Retinal pigment epithelial cell (primary cell): ENCODE measurements around the gene PGC.

Experiments
- DNase-seq: peaks from one replicate; pipeline ENCODE4 v3.0.0-alpha.2; 2010; ENCODE audit warnings: low read depth
- H3K4me3 ChIP-seq: 2 replicates; pipeline ENCODE4 v1.5.1; 2011; ENCODE audit warnings: mild to moderate bottlenecking, low read length, control low read depth, moderate library complexity
- TF ChIP-seq, protein P1 (sequence below): conservative IDR thresholded peaks from 2 replicates; pipeline ENCODE4 v1.5.1; 2011; ENCODE audit warnings: low read depth, low read length, control low read depth, inconsistent platforms

Gene PGC

DNA sequence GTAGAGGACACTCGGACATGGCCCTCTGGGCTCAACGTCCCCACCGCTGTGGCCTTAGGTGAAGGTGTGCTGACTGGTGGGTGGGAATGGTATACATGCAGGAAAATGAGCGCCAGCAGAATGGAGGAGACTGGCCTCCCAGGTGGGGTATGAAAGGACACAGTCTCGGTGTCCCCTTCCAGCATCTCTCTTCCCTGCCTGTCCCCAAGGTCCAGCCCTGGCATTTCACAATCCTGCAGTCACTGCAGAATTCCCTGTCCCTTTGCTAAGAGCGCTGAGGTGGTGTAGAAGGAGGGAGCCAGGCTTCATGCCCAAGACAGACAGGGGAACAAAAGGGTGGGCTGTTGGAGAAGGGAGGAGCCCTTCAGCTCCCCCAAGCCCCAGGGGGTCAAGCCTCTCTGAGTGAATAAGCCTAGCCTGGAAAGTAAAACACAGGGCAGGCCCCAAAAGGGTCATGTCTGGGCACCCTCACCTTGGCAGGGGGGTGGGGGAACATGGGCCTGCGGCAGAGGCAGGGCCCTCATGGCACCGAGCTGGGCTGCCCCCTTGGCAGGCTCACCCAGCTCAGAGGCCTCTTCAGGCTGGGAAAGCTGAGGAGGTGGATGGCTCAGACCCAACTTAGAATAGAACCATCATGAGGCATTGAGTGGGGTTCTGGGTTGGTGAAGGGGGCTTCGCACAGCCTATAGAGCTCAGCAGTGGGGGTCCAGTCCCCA lies 35.7 kb downstream of the PGC start:
- H3K4me3 ChIP-seq: no peak overlapping the region
- no peak for DNase-seq
- TF ChIP-seq, protein P1, sequence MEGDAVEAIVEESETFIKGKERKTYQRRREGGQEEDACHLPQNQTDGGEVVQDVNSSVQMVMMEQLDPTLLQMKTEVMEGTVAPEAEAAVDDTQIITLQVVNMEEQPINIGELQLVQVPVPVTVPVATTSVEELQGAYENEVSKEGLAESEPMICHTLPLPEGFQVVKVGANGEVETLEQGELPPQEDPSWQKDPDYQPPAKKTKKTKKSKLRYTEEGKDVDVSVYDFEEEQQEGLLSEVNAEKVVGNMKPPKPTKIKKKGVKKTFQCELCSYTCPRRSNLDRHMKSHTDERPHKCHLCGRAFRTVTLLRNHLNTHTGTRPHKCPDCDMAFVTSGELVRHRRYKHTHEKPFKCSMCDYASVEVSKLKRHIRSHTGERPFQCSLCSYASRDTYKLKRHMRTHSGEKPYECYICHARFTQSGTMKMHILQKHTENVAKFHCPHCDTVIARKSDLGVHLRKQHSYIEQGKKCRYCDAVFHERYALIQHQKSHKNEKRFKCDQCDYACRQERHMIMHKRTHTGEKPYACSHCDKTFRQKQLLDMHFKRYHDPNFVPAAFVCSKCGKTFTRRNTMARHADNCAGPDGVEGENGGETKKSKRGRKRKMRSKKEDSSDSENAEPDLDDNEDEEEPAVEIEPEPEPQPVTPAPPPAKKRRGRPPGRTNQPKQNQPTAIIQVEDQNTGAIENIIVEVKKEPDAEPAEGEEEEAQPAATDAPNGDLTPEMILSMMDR: no peak

DNA sequence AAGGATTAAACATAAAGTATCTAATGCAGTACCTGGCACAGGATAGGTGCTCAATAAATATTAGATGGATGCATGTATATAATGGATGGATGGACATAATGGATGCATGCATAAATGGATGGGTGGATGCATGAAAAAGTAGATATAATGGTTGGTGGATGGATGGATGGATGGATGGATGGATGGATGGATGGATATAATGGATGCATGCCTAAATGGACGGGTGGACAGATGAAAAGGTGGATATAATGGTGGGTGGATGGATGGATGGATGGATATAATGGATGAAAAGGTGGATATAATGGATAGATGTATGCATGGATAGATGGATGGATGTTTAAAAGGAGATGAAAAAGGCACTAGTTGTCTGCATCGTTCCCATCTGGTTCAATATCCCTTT lies 37.8 kb downstream of the PGC start:
- DNase-seq: no peak
- TF ChIP-seq, protein P1: no peak
- H3K4me3 ChIP-seq: no peak overlapping the region

DNA sequence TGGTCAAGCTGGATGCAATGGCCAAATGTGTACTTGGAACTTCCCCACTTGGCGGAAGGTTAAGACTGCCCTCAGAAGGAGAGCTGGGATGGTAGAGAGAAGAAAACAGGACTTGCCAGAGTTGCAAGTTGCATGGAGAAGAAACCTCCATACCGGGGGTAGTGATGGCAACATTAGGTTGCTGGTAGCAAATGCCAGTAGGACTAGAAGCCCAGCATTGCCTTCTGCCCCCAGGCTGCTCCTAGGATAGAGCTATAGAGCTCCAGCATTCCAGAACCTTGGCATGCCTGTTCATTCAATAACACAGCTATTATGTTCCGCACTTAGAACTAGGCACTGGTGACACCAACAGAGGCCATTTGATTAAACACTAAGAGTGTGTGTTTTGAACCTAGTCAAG lies 38.3 kb downstream of the PGC start:
- H3K4me3 ChIP-seq: no peak overlapping the region
- TF ChIP-seq, protein P1: no peak
- no peak for DNase-seq

DNA sequence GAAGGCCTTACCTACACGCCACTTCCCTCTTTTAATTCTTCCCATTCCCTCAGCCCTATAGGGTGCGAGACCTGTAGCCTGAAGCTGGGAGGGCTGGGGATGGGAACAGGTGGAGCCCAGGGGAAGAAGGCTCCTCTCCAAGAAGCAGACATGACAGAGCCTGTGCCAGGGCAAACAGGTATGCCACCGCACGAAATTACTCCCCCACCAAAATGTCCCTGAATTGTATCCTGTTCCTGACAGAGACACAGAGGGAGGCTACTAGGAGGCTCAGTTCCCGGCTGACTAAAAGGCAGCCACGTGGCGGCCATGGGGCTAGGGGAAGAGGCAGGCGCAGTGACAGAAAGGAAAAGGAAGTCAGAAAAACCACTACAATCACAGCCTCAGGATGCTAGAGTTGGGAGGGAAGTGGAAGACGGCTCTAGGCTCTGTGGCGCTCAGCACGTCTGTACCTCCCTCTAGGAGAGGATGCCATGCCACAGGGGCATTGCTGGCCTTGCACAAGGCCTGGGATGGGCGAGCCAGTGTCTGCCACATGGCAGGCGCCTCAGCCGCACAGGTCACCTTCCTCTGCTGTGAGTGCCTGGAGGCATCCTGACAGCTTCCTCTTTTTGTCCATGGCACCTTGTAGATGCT lies 39.5 kb downstream of the PGC start:
- TF ChIP-seq, protein P1: no peak
- DNase-seq: no peak
- H3K4me3 ChIP-seq: no peak overlapping the region

- no peak overlapping the region for H3K4me3 ChIP-seq
- DNase-seq: no peak
- TF ChIP-seq, protein P1: no peak
These were observed 40.2 kb downstream of the PGC start for GRCh38 chr6:41706876-41707564.

DNA sequence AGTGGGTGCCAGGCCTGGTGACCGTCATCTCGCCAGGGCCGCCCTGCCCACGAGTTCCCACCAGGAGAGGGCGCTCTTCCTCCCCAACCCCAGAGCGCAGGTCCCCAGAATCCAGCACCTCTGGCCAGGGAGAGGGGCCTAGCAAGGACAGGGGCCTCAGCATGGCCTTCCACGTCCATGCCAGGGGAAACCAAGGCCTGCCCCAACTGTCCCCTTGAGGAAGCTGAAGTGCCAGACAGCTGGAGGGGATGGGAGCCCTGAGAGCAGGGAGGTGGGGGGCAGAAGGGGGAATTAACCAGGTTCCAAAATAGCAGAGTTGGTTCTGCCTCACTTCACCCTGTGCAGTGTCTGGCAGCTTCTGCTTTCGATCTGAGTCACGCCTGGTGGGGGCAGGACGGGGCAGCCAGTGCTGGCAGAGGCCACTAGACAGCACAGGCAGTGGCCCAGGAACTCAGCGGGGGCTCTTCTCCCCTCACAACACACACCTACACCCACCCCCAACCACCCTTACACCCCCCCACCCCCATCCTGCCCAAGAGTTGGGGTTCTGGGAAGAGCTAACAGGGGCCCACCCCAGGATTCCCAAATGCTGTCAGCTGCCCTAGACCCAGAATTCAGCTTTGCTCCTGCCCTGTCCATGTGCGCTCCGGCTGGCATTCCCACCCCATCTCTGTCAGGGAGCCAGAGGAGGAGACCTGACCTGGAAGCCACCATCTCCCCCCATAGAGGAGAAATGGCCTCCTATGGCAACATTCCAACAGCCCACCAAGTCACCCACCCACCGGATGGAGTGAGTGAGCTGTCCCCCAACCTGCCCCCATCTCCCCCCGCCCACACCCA lies 41.0 kb downstream of the PGC start:
- no peak for DNase-seq
- H3K4me3 ChIP-seq: no peak overlapping the region
- TF ChIP-seq, protein P1: peak; percentile 67
